IPS-18c (cell line): ENCODE results near the gene SCO2.
A peak's percentile ranks its signal among the peaks of the same experiment; 100 is the strongest.

Experiments used
- H3K4me3 ChIP-seq: 2 replicates; pipeline ENCODE4 v1.7.0; 2013; ENCODE audit warnings: low read depth, mild to moderate bottlenecking, low read length, moderate library complexity; ENCODE audit not compliant: insufficient read depth
- H3K9me3 ChIP-seq: one replicate; pipeline ENCODE4 v1.6.1; 2013; ENCODE audit warnings: mild to moderate bottlenecking, low read length, moderate library complexity; ENCODE audit not compliant: control insufficient read depth, insufficient read depth

SCO2 gene

DNA sequence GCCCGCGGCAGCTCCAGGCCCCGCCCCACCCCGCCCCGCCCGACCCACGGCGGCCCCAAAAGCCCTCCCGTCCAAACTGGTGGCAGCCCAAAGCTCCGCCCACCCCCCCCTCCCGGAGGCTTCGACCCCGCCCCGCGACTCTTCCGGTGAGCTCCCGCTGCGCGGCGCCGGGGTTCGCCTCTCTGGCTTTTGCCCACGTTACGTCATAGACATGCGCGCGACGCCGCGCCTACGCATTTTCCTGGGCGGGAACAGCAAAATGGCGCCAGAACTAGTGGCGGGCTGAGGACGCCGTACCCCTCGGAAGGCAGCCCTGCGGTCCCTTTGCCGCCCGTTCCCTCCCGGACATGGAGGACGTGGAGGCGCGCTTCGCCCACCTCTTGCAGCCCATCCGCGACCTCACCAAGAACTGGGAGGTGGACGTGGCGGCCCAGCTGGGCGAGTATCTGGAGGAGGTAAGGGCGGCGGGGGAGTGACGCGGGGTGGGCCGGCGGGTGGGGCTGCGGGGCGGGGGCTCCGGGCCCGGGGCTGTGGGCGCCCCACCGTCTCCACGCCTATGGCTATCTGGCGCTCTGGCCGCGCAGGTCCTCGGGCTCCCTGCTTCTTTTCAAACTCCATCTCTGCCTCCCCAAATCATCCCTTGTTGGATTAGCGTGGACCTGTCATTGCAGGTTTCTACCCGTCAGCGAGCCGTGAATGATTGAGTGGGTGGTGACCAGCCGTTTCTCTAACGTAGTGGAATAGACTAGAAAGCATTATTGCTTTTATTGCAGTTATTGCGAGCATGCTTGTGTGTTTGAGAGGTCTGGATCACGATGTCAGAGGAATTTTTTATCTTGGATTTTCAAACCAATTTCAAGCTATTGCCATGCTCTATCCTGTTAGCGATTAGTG lies 17.2 kb downstream of the SCO2 start, which contains the start of gene NCAPH2:
NCAPH2 (plus strand) TSS at position 234 of the 894 bp plus-strand sequence; CDS start at position 348, 114 bp downstream.
- peak within 1 kb of the TSS; percentile 87 for H3K4me3 ChIP-seq
- peaks cover 3% of the 10 kb centered on the region for H3K9me3 ChIP-seq

DNA sequence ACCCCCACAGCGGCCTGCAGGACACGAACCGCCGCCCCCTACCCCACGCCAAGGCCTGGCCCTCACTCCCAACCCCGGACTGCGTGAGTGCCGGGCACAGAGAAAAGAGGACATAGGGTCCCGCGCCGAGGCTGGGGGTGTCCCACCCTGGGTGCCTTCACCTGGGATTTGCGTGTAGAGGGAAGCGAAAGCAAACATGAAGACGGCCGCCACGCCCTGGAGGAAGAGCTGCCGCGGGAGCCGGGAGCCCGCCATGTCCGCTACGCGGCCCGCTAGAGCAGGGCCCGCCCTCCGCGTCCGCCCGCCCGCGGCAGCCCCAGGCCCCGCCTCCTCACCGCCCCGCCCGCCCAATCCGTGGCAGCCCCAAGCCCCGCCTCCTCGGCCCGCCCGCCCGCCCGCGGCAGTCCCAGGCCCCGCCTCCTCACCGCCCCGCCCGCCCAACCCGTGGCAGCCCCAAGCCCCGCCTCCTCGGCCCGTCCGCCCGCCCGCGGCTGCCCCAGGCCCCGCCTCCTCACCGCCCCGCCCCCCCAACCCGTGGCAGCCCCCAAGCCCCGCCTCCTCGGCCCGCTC lies 17.9 kb downstream of the SCO2 start, which contains the start of gene LMF2:
LMF2 (minus strand) TSS at position 282 of the 570 bp plus-strand sequence; CDS start at position 255, 27 bp downstream.
- Histone ChIP-seq H3K9me3 (peaks cover 3% of the 10 kb centered on the region), H3K4me3 (peak within 1 kb of the TSS; percentile 87)

DNA sequence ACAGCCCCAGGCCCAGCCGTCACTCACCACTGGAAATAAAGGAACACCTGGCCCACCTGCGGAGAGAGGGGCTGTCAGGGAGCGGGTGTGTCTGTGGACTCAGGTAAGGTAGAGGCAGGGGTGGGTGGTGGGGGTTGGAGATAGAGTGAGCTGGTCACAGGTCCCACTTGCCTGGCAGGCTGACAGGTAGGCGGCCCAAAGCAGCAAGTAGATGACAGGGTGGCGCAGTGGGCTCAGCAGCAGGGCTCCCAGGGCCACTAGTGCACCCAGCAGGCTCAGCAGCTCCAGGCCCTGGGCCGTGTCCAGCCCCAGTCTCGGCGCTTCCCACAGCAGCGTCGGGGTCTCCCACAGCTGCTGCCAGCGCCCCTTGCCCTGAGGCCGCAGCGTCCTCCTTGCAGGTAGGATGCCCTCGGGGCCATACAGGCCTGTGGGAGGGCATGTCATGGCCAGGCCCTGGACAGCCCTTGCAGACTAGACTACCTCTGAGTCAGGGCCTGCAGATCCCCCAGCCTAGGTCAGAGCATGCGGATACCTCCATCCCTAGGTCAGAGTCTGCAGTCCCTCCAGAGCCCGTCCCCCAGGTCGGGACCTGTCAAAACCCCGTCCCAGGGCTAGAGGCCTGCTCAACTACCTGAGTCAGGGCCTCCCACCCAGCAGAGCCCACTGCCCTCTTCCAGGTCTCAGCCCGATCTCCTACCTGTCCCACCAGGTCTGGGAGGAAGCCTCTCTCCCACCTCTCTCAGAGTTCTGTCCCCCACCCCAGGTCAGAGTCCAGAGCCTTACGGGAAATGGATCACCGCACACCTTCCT lies 18.6 kb downstream of the SCO2 start:
- H3K9me3 ChIP-seq: peaks cover 3% of the 10 kb centered on the region
- peak overlapping the region; percentile 85 for H3K4me3 ChIP-seq

DNA sequence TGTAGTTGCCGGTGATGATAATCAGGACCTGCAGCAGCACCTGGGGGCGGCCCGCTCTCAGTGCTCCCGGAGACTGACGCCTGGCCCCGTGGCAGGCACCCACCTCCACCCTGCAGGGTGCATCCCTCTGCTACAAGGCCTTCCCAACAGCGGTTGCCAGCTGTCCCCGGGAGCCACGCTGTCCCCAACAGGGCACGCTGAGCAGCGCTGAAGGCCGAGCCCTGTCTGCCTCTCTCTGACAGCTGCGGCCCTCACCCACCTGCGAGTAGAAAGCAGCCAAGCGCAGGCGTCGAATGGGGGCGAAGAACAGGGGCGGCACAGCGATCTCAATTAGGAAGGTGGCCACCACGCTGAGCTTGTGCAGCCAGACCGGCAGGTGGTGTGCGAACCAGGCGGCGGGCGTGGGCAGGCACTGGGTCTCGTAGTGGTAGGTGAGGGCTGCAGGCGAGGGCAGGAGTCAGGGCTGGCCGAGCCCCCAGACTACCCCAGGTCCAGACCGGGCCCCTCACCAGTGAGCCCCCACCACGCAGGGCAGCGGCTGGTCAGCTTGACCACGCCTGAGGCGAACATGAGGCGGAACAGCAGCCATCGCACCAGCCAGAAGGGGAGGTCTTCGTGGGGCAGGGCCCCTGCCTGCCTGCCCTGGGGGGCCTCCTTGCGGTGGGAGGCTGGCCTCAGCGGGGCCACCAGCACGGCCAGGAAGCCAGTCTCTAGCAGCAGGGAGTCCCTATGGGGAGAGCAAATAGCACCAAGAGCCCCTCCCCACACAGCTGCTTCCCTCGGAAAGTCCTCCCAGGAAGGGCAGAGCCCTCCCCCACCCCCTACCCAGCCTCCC lies 19.4 kb downstream of the SCO2 start:
- peak overlapping the region; percentile 85; the same call in 1 of the 2 replicates for H3K4me3 ChIP-seq

DNA sequence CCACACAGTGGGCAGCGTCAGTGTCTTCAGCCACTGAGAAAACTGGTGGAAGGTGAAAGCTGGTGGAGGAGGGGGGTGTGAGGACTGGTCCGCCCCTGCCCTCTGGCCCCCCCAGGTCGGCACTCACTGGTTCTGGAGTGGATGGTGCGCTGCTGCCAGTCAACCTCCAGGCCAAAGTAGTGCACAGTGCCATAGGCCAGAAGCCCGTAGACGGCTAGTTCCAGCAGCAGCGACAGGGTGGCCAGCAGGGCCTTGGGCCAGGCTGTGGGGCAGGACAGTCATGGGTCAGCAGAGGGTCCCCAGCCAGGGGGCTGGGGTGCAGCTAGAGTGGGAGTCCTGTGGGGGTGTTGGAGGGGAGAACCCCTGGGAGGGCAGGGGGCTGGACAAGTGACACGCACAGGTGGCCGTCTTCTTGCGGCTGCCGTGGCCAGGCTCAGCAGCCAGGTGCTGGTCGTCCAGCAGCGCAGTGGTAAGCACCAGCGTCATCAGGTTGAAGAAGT lies 20.1 kb downstream of the SCO2 start:
- H3K4me3 ChIP-seq: no peak overlapping the region
- peaks cover 3% of the 10 kb centered on the region for H3K9me3 ChIP-seq

More for the DNA sequence above, 19.4 kb downstream of the SCO2 start:
- H3K9me3 ChIP-seq: peaks cover 3% of the 10 kb centered on the region

DNA sequence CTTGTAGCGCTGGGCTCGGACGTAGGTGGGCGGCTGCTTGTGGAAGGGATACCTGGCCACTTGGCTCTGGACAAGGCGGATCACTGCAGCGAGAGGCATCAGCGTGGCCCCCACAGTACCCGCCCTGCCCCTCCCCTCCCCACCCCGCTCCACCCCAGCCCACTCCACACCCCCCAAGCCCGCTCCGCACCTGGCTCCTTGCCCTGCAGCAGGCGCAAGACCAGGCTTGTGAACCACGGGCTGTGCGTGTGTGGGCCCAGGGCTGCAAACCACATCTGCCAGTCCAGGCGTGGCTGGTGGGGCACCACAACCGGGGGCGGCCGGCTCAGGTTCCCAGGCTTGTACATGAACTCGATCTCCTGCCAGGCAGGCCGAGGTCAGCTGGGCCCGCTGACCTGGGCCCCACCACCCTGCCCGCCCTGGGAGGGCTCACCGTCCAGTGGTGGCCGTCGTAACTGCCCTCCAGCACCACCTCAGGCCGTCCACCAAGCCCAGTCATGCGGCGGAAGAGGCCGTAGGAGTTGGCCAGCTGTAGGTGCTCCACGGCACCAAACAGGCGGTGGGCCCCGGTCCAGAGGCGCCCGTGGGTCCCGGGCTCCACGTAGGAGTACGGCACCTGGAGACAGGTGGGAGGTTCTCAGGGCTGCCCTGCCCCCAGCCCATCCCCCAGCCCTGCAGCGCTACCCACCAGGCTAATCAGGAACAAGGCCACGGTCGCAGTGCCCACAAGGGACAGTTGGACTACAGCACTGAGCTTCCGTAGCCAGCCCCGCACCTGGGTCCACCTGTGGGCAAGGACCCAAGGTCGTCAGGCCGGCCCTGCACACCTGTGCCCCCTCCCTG lies 20.8 kb downstream of the SCO2 start:
- Histone ChIP-seq H3K9me3 (peaks cover 3% of the 10 kb centered on the region), H3K4me3 (no peak overlapping the region)

DNA sequence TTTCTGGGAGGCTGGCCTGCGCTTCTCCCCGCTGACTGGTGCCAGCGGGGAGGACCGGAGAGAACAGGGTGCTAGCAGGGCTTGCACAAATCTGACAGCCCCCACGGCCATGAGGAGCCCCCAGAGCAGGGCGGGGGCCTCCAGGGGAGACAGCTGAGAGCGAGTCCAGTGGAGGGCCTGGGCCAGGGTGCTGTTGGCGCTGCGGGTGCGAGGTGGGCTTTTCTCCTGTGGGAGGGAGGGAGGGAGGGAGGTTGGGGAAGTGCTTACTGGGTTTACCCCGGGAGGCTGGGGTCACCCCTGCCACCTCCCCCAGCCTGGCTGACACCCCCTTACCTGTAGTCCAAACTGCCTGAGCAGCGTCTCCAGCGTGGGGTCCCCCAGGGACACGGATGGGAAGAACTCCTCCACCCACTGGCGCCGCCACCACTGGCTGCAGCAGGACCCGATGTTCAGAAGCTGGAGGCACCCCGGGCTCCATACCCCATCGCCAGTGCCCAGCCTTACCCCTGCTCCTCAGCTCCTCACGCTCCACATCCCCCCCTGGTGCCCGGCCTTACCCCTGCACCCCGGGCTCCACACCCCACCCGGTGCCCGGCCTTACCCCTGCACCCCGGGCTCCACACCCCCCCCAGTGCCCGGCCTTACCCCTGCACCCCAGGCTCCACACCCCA lies 21.8 kb downstream of the SCO2 start:
- H3K9me3 ChIP-seq: peaks cover 3% of the 10 kb centered on the region
- no peak overlapping the region for H3K4me3 ChIP-seq

DNA sequence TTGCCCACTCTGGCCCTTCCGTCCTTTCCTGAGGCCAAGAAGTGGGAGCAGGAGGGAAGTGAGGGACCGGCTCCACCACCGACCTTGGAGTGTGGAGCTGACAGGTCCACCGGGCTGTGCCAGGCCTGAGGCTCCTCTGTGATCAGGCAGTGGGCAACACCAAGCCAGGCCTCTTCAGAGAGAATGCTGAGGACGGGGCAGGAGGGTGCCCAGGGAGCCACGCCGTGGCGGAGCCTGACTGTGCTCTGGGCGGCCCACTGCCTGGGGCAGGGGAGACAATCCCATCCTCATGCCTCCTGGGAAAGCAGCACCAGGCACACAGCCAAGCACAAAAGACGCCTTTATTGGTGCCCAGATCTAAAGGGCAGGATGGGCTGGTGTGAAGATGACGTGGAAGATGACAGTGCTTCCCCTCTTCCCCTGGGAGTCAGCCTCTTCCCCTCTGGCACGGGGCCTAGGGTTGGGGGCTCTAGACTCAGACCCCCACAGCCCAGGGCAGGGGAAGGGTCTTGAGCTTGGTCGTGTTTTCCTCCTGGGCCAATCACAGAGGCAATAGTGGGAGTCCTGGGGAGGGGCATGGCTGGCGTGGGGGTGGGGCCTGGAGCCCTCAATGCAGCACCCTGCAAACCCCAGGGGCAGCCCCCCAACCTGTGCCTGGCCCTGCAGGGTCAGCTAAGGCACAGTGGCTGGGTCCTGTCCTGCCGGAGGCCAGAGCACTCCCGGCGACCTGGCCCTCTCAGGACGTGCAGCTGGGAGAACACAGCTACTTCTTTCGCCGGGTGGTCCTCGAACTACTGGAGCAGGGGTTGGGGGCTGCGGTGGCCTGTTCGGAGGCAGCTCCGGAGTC lies 22.5 kb downstream of the SCO2 start:
- Histone ChIP-seq H3K9me3 (peaks cover 3% of the 10 kb centered on the region), H3K4me3 (no peak overlapping the region)

DNA sequence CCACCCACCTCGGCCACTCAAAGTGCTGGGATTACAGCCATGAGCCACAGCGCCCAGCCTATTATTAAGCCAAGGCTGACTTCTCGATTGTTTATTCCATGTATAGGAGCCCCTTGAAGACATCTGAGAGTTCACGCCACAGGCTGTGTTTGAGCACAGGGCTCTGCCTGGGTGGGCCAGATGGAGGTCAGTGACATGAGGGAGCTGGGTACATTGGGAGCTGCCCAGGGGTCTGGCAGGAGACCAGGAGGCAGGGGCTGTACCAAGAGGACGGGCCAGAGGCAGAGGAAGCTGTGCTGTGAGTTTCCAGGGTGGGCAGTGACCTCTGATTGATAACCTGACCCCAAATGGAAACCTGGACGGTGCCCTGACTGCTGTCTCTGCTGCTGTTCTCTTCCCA lies 23.3 kb downstream of the SCO2 start:
- no peaks in the 10 kb centered on the region for H3K9me3 ChIP-seq
- no peak overlapping the region for H3K4me3 ChIP-seq

DNA sequence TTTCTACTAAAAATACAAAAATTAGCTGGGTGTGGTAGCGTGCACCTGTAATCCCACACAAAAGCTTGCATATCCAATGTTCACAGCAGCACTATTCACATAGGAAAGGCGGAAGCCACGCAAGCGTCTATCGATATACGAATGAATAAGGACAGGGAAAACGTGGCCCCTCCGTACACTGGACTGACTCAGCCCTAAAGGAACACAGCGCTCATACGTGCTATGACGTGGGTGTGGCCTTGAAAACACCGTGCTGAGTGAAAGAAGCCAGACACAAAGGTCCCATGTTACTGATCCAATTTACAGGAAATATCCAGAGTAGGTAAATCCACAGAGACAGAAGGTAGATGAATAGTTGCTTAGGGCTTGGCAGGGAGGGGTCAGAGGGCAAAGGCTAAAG lies 24.9 kb downstream of the SCO2 start:
- Histone ChIP-seq H3K9me3 (no peaks in the 10 kb centered on the region), H3K4me3 (no peak overlapping the region)

DNA sequence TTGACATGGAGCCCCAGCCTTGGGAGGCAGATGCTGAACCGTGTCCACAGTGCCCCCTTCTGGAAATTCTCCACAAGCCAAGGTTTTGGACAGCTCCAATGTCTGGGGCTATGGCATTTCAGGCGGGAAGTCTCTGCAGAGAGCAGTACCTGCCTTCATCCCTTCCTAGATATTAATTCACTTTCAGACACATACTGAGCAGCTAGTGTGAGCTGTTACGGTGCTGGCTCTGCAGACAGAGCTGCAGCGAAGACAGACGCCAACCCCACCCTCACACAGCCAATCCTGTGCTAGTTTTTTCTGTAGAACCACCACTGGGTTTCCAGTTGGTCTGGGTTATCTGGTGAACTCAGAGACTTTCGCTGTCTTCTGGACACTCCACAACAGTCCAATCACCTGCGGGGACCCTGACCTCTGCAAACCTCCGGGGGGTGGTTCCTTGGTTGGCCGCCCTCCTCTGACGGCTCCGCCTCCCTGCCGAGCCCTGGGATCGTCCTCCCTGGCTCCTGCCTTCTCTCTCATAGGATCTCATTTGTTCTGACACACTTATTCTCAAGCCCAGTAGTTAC lies 27.0 kb downstream of the SCO2 start:
- no peak overlapping the region; the same call in 1 of the 2 replicates for H3K4me3 ChIP-seq
- no peaks in the 10 kb centered on the region for H3K9me3 ChIP-seq

DNA sequence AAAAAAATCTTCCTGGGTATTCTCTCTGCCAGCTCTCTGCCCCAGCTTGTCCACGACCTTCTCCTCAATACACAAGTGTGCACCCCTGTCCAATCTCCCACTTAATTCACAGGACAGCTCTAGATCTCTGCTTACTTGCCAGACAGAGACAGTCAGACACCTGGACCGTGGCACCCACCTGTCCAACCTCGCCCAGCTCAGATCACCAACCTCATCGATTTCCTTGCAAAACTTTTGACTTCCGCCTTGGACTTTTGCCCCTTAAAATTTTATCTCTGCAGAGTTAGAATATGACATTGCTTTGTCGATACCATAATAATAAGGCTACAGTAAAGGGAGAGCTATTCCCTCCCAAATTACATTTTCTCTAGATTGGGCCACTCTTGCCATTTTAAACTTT lies 28.3 kb downstream of the SCO2 start:
- no peak overlapping the region for H3K4me3 ChIP-seq
- H3K9me3 ChIP-seq: no peaks in the 10 kb centered on the region

DNA sequence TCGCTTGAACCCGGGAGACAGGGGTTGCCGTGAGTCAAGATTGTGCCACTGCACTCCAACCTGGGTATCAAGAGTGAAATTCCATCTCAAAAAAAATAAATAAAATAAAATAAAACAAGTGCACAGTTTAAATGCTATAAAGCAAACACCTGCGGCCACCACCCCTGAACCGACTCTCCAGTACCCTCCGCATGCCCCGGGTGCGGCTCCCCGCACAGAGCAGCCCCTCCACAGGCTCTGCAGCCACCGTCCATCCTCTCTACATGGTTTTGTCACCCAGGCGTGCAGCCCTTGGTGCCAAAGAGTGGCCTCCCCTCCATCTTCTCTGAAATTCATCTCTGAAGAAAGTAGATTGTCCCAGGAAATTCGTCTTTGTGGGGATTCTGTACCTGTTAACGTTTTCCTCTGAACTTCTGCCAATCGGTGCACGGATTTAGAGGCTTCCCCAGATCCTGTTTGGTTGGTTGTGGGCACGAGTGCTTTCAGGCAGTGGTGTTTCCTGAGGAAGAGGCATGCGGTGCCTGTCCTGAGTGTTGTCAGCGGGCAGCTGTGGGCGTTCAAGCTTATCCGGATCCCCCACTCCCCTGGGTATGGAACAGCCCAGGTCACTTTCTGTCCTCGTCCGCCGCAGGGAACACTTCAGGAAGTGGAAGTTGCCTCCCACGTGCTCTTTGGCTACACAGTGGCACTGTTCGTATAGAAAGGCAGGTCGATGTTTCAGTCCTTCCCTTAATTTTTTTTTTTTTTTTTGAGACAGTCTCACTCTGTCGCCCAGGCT lies 34.7 kb downstream of the SCO2 start:
- Histone ChIP-seq H3K9me3 (no peaks in the 10 kb centered on the region), H3K4me3 (no peak overlapping the region)
